ENCODE results near the gene LRRC71.

DNA sequence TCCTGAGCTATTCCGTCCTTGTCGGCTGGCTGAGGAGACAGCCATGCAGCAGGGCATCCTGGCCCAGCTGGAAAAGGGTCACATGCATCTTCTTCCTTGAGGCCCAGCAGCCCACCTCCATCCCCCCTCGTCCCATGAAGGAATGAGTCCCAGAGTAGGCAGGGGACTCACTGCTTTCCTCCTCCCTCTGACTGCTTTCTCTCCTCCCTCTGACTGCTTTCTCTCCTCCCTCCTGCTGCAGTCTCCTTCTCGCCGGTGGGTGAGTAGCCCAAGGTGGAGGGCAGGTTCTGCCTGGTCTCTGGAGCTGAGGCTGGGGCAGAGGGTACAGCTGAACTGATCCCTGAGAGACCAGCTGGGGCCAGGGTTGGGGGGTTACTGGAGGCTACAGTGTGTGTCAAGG is 46.3 kb upstream of the LRRC71 start:
- TF ChIP-seq POLR2A (IDR thresholded peaks at IDR 0.05; ENCODE audit: low read length): no peak
- TF ChIP-seq GATA1 (IDR thresholded peaks at IDR 0.05; ENCODE audit: low read depth, low read length): no peak

Measured in erythroblast (primary cell).